HS-5 (cell line): Measurements from ENCODE around the gene ATAD3C.
"Not testable (repeated sequence)": the region's sequence is repeated elsewhere in the genome, so short reads cannot be mapped to it uniquely, and the experiment has no call there.

ENCODE experiments used
- DNase-seq: peaks from one replicate; pipeline ENCODE4 v3.0.0-alpha.2; 2012; ENCODE audit warnings: low read depth

The ATAD3C gene

DNA sequence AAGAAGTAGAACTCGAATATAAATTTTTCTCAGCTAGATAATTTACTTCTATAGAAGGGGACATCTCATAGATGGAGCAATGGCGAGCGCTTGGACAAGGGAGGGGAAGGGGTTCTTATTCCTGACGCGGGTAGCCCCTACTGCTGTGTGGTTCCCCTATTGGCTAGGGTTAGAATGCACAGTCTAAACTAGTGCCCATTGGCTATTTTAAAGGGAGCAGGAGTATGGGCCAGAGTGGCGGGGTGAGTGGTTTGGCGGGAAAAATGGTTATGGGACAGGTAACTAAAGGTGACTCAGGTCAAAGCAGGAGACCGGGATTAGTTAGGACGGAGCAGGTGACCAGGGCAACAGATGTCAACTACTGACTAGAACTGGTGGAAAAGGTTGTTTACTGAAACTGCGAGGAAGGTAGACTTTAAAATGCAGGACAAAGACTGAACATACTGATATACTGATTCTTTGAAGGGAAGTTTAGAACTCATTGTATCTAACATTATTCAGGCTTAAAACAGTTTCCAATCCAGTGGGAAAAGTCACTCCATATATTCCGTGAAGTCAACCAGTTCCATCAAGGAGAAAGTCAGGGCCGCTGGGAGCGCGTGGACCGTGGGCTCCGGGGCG, 61.5 kb downstream of the ATAD3C start:
- peak; percentile 13 for DNase-seq

DNA sequence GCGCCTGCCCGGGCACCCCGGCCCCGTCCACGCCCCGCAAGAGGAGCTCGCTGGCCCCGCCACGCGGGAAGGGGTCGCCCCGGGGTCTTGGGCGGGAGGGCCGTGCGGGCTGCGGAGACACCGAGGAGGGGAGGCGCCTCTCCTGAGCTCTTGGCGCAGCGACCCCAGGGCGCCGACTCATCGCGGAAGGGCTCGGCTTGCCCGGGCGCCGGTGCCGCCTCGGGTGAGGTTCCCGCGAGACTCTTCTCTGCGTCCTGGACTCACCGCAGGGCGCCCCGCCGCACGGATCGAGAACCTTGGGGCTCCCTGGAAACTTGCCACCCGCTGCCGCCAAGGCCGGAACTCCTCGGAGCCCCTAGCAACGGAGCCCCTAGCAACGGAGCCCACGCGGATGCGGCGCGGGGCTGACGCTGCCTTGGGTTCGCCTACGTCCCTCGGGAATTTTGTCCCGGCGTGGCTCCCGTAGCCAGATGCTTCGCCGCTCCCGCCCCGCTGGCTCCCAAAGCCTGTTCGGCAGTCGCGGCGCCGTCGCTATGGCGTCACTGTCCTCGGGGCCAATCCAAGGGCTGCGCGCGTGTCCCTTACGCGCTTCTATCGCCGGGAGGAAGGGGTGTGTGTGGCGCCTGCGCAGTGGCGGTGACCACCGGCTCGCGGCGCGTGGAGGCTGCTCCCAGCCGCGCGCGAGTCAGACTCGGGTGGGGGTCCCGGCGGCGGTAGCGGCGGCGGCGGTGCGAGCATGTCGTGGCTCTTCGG, 62.2 kb downstream of the ATAD3C start, which contains the start of gene ATAD3A:
ATAD3A (plus strand) TSS at position 630 of the 753 bp plus-strand sequence; CDS start at position 737, 107 bp downstream.
- DNase-seq, result peak; percentile 88

DNA sequence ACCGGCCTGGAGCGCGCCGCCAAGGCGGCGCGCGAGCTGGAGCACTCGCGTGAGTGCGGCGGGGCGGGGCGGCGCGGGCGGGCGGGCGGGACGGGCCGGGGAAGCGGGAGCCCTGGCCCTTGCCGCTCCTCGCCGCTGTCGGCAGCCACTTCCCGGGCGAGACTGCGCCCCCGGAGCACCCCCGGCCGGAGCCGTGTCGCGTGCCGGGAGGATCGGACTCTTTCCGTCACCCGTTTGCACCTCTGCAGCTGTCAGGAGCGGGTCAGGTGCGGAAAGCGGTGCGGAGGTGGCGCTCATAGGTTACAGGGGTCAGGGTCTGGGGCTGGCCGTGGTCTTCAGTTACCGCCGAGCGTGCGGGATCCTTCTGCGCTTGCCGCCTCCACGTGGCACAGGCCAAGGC, 62.9 kb downstream of the ATAD3C start:
- DNase-seq, result not testable (repeated sequence)

- DNase-seq, result not testable (repeated sequence)
These were observed 64.2 kb downstream of the ATAD3C start for GRCh38 chr1:1513675-1514074.

DNA sequence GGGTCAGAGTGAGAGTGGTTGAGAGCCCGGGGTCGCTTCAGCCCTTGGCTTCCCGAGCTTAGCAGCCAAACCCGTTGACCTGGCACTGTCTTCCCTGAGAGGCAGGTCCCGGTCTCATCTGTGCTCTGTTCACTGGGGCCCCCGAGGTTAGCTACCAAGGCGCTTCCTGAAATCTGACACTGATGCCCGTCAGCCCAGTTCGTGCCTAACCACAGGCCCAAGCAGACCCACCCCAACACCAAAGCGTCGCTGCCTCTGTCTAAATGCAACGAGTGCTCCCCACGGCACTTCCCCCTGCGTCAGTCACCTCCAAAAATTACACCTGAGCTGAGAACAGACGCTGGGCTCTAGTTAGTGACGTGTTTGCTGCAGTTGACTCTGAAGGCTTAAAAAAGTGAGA, 64.9 kb downstream of the ATAD3C start:
- not testable (repeated sequence) for DNase-seq

DNA sequence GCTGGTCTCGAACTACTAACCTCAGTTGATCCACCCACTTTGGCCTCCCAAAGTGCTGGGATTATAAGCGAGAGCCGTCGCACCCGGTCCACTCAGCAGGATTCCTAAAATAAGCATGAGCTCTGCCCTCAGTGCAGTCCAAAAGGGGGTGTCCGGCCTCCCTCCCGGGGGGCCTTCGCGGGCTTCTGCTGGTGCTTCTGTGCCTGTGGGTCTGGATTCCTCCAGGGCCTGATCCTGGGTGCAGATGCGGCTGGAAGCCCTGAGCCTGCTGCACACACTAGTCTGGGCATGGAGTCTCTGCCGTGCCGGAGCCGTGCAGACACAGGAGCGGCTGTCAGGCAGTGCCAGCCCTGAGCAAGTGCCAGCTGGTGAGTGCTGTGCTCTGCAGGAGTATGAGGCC, 67.4 kb downstream of the ATAD3C start:
- not testable (repeated sequence) for DNase-seq

- no peak for DNase-seq
These were observed 68.6 kb downstream of the ATAD3C start for GRCh38 chr1:1517973-1518620.

DNA sequence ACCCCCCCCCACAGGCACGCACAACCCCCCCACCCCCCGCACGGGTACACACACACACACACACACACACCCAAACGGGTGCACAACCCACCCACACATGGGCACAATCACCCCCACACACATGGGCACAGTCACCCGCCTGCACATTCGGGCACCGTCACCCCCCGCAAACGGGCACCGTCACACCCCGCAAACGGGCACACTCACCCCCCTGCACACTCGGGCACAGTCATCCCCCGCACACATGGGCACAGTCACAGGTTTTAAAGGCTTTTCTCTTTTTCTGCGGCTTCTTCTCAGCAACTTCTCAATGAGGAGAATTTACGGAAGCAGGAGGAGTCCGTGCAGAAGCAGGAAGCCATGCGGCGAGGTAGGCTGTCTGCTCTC, 69.1 kb downstream of the ATAD3C start:
- DNase-seq, result not testable (repeated sequence)
